Neural cell (in vitro differentiated cells): ENCODE data around the gene SIRT4. TPM values are rescaled to one million over a fixed set of nuclear protein-coding genes. Genes with fewer than 3 reads are reported as not detected.

Experiments used
- H2AFZ ChIP-seq: fragments of 200-600, 300-800 bp; sonication (generic), shearing (Covaris generic); 2 replicates; pipeline ENCODE4 v1.6.0; 2014; ENCODE audit warnings: low read depth, mild to moderate bottlenecking, antibody characterized with exemption, low read length, moderate library complexity
- H3F3A ChIP-seq: fragments of 200-600 bp; shearing (Covaris generic); 2 replicates; pipeline ENCODE4 v1.6.1; 2016; ENCODE audit warnings: mild to moderate bottlenecking, moderate library complexity, mixed read lengths, antibody characterized with exemption, low read length; ENCODE audit not compliant: insufficient read depth, poor library complexity, severe bottlenecking
- H3K27ac ChIP-seq: fragments of 200-600, 300-800 bp; sonication (generic), shearing (Covaris generic); 2 replicates; pipeline ENCODE4 v1.5.1; 2014; ENCODE audit warnings: mild to moderate bottlenecking, low read length, moderate library complexity
- H3K27me3 ChIP-seq: fragments of 300-800, 200-600 bp; sonication (generic), shearing (Covaris generic); 2 replicates; pipeline ENCODE4 v1.6.0; 2014; ENCODE audit warnings: mild to moderate bottlenecking, low read depth, low read length, moderate library complexity; ENCODE audit not compliant: insufficient read depth
- H3K36me3 ChIP-seq: fragments of 300-800, 200-600 bp; sonication (generic), shearing (Covaris generic); 2 replicates; pipeline ENCODE4 v1.5.1; 2014; ENCODE audit warnings: mild to moderate bottlenecking, antibody characterized with exemption, low read length, moderate library complexity; ENCODE audit not compliant: insufficient read depth
- H3K4me2 ChIP-seq: fragments of 300-800, 200-600 bp; sonication (generic), shearing (Covaris generic); 2 replicates; pipeline ENCODE4 v1.6.0; 2014; ENCODE audit warnings: mild to moderate bottlenecking, low read length
- H3K4me3 ChIP-seq: fragments of 300-800, 200-600 bp; sonication (generic), shearing (Covaris generic); 2 replicates; pipeline ENCODE4 v1.5.1; 2014; ENCODE audit warnings: mild to moderate bottlenecking, low read length, moderate library complexity
- H3K79me2 ChIP-seq: fragments of 200-600 bp; shearing (Covaris generic); replicated peaks from 2 replicates; pipeline ENCODE4 v1.6.0; 2014; ENCODE audit warnings: mild to moderate bottlenecking, low read length, moderate library complexity; ENCODE audit not compliant: insufficient read depth
- H3K9ac ChIP-seq: fragments of 300-800, 200-600 bp; sonication (generic), shearing (Covaris generic); 2 replicates; pipeline ENCODE4 v1.6.1; 2016; ENCODE audit warnings: mild to moderate bottlenecking, low read length, mixed read lengths
- H3K9me2 ChIP-seq: fragments of 200-600 bp; shearing (Covaris generic); 2 replicates; pipeline ENCODE4 v1.6.1; 2016; ENCODE audit warnings: mild to moderate bottlenecking, low read length, mixed read lengths; ENCODE audit not compliant: insufficient read depth
- H3K9me3 ChIP-seq: fragments of 200-600, 300-800 bp; sonication (generic), shearing (Covaris generic); 2 replicates; pipeline ENCODE4 v1.6.1; 2016; ENCODE audit warnings: mild to moderate bottlenecking, mixed run types, low read length, moderate library complexity, mixed read lengths
- H4K20me1 ChIP-seq: fragments of 200-600 bp; shearing (Covaris generic); 2 replicates; pipeline ENCODE4 v1.6.1; 2016; ENCODE audit warnings: mild to moderate bottlenecking, mixed run types; ENCODE audit not compliant: insufficient read depth
- EP300 ChIP-seq: fragments of 450-650 bp; conservative IDR thresholded peaks from 2 replicates; pipeline ENCODE4 v1.6.1; 2014; ENCODE audit warnings: antibody characterized with exemption, mild to moderate bottlenecking, moderate library complexity; ENCODE audit not compliant: poor library complexity, severe bottlenecking
- EZH2 ChIP-seq: fragments of 200-600, 300-800 bp; shearing (Covaris generic), sonication (generic); IDR thresholded peaks from 2 replicates; pipeline ENCODE4 v1.6.1; 2014; ENCODE audit warnings: antibody characterized with exemption, low read length, borderline replicate concordance, mild to moderate bottlenecking; ENCODE audit not compliant: insufficient read depth, poor library complexity, severe bottlenecking
- MXI1 ChIP-seq: fragments of 450-650 bp; conservative IDR thresholded peaks from 2 replicates; pipeline ENCODE4 v1.6.1; 2014; ENCODE audit warnings: antibody characterized with exemption, mild to moderate bottlenecking; ENCODE audit not compliant: poor library complexity, severe bottlenecking
- POLR2AphosphoS5 ChIP-seq: IDR thresholded peaks from 2 replicates; pipeline ENCODE4 v1.6.1; 2012
- RAD21 ChIP-seq: fragments of 450-650 bp; conservative IDR thresholded peaks from 2 replicates; pipeline ENCODE4 v1.6.1; 2014; ENCODE audit warnings: antibody characterized with exemption, mild to moderate bottlenecking, moderate library complexity
- REST ChIP-seq: IDR thresholded peaks from 2 replicates; pipeline ENCODE4 v1.6.1; 2012; ENCODE audit warnings: borderline replicate concordance
- SMC3 ChIP-seq: fragments of 450-650 bp; conservative IDR thresholded peaks from 2 replicates; pipeline ENCODE4 v1.6.1; 2014; ENCODE audit warnings: antibody characterized with exemption, mild to moderate bottlenecking, moderate library complexity; ENCODE audit not compliant: poor library complexity
- TAF1 ChIP-seq: IDR thresholded peaks from 2 replicates; pipeline ENCODE4 v1.6.1; 2012; ENCODE audit warnings: low read depth
- polyA plus RNA-seq: library from polyadenylated mRNA; depleted of rRNA; stranded (reverse); fragments of >200 nt; gene quantifications from 2 replicates; pipeline ENCODE4 v1.2.3, GENCODE V29; 2014
- TF ChIP-seq, protein P1 (sequence below): fragments of 450-650 bp; IDR thresholded peaks from 2 replicates; pipeline ENCODE4 v1.5.1; 2014; ENCODE audit warnings: antibody characterized with exemption, mild to moderate bottlenecking, moderate library complexity; ENCODE audit not compliant: poor library complexity, severe bottlenecking

SIRT4 gene
- polyA plus RNA-seq, 1 donor from 2014 or later = 9.7 TPM

DNA sequence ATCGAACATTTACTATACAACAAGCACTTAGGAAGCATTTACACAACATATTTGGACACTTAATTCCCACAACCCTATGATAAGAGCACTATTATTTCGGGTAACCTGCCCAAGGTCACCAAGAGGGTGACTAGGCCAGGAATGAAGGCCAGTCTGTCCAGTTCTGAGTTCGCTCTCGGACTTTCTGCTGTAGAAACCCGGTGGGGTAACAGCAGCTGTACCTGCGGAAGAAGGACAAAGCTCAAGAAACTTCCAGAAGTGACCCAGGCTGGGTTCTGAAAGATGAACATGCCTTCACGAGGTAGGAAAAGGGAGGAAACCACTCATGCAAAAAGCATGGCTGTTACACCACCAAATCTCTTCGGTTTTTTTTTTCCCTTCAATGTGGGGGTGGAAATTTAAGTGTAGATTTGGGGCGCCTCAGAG, 14.7 kb downstream of the SIRT4 start:
- TF ChIP-seq MXI1 = no peak
- TF ChIP-seq RAD21 = no peak
- TF ChIP-seq REST = no peak
- TF ChIP-seq SMC3 = no peak
- H4K20me1 ChIP-seq = no peaks in the 10 kb centered on the region
- H3F3A ChIP-seq = no peaks in the 10 kb centered on the region
- no peaks in the 10 kb centered on the region for H3K9me2 ChIP-seq
- H3K9ac ChIP-seq = peak overlapping the region; percentile 79
- no peaks in the 10 kb centered on the region for H3K36me3 ChIP-seq
- H3K4me3 ChIP-seq = peak overlapping the region; percentile 66
- H2AFZ ChIP-seq = peak overlapping the region; percentile 48
- H3K4me2 ChIP-seq = peak overlapping the region; percentile 72
- H3K27ac ChIP-seq = peak overlapping the region; percentile 85
- no peaks in the 10 kb centered on the region for H3K79me2 ChIP-seq
- no peaks in the 10 kb centered on the region for H3K27me3 ChIP-seq
- no peaks in the 10 kb centered on the region for H3K9me3 ChIP-seq

- Histone ChIP-seq H3K4me3 (peak overlapping the region; percentile 66), H3K79me2 (no peaks in the 10 kb centered on the region), H3K27me3 (no peaks in the 10 kb centered on the region), H3K9me3 (no peaks in the 10 kb centered on the region), H3K9ac (peak overlapping the region; percentile 79), H2AFZ (peak overlapping the region; percentile 48), H3F3A (no peaks in the 10 kb centered on the region), H3K27ac (peak overlapping the region; percentile 85), H4K20me1 (no peaks in the 10 kb centered on the region), H3K36me3 (no peaks in the 10 kb centered on the region), H3K9me2 (no peaks in the 10 kb centered on the region), H3K4me2 (peak overlapping the region; percentile 72)
- TF ChIP-seq REST (peak; percentile 99), MXI1 (peak; percentile 88), EZH2 (no peak), RAD21 (peak; percentile 71), SMC3 (peak; percentile 70), EP300 (peak; percentile 58), TAF1 (peak; percentile 98), POLR2AphosphoS5 (peak; percentile 96)
- TF ChIP-seq, protein P1, sequence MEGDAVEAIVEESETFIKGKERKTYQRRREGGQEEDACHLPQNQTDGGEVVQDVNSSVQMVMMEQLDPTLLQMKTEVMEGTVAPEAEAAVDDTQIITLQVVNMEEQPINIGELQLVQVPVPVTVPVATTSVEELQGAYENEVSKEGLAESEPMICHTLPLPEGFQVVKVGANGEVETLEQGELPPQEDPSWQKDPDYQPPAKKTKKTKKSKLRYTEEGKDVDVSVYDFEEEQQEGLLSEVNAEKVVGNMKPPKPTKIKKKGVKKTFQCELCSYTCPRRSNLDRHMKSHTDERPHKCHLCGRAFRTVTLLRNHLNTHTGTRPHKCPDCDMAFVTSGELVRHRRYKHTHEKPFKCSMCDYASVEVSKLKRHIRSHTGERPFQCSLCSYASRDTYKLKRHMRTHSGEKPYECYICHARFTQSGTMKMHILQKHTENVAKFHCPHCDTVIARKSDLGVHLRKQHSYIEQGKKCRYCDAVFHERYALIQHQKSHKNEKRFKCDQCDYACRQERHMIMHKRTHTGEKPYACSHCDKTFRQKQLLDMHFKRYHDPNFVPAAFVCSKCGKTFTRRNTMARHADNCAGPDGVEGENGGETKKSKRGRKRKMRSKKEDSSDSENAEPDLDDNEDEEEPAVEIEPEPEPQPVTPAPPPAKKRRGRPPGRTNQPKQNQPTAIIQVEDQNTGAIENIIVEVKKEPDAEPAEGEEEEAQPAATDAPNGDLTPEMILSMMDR = peak; percentile 95
Observed at GRCh38 chr12:120317224-120318105, 15.3 kb downstream of the SIRT4 start.
